SW480 (cell line): ENCODE results near the gene SLC47A2.

Source experiments
- DNase-seq: peaks from one replicate; pipeline ENCODE4 v3.0.0-alpha.2; 2016; ENCODE audit warnings: low spot score

The SLC47A2 gene

DNA sequence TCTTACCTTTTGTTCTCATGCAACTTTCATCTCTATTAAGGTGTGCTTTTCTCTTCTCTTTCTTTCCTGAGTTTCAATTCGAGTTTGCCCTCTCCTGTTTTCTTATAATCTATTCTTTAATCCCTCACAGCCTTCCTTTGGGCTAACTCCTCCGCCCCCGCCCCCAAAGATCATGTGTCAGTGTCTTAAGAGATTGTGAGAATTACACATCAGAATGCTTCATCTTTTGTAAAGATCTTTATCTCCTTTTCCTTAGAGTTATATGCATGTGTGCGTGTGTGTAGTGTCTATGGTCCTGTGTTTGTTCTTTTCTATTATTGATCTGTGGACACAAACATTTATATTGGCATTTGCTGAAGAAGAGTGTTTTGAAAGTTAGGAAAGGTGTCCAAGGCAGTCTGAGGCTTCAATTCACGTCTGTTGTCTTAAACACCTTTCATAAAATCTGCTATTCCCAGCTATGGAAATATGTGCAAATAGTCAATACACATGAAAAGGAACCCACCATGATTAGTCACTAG is 74.0 kb downstream of the SLC47A2 start:
- no peak for DNase-seq

- no peak for DNase-seq
Measured at GRCh38 chr17:19641687-19642372, 74.6 kb downstream of the SLC47A2 start.

DNA sequence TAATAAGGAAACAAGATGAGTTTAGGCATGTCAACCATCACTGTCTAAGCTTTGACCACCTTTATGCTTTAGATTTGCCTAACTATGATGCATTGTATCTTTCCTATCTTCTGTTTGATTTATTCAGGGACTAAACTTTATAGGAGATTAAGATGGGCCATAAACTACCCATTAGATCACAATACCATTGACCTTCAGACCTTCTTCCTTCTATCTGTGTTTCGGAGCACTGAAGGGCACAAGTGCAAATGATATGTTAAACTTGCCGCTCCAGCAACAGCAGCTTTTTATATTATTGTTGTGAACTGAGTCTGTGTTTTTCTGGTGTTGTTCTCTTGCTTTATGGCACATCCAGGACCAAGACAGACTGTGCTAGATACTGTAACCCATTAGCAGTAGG is 84.5 kb downstream of the SLC47A2 start:
- DNase-seq, result no peak

- no peak for DNase-seq
Measured at GRCh38 chr17:19630661-19631060, 85.7 kb downstream of the SLC47A2 start.

GRCh38 chr17:19630035-19630434 is 86.3 kb downstream of the SLC47A2 start:
- DNase-seq, result no peak

GRCh38 chr17:19629449-19629848 is 86.9 kb downstream of the SLC47A2 start:
- no peak for DNase-seq
